Mucosa of descending colon (tissue), 3 donors: ENCODE measurements around the gene GABRR2. TPM values are rescaled to one million over a fixed set of nuclear protein-coding genes. Genes with fewer than 3 reads are reported as not detected.
A peak's percentile ranks its signal among the peaks of the same experiment; 100 is the strongest.

Experiments
- ATAC-seq: fragments of 200-7000 bp; cut with Tn5 transposase; one replicate; pipeline ENCODE4 v1.9.1; 2020; ENCODE audit warnings: mild to moderate bottlenecking, moderate library complexity
- DNase-seq, 3 donors: peaks; one replicate each; pipeline ENCODE4 v3.0.0-alpha.2; 2020
- H3K36me3 ChIP-seq: fragments of 200-600 bp; one replicate; pipeline ENCODE4 v1.8.0; 2021; ENCODE audit warnings: low read depth, mild to moderate bottlenecking
- H3K4me1 ChIP-seq: fragments of 200-600 bp; one replicate; pipeline ENCODE4 v1.8.0; 2021; ENCODE audit warnings: low read depth, mild to moderate bottlenecking
- H3K4me3 ChIP-seq: fragments of 200-600 bp; one replicate; pipeline ENCODE4 v1.8.0; 2021; ENCODE audit warnings: mild to moderate bottlenecking
- H3K9me3 ChIP-seq: fragments of 200-600 bp; one replicate; pipeline ENCODE4 v1.8.0; 2021; ENCODE audit warnings: mild to moderate bottlenecking
- intact Hi-C, 2 donors: fragments of 100-400 bp; cut with DNase I in 1 of 2; cut with micrococcal nuclease in 1 of 2; formaldehyde crosslinking; loops; one replicate each; pipeline versions ENCODE4 v1.11.0 to v1.11.1; 2022; cut with DNase I, micrococcal nuclease
- total RNA-seq, 3 donors: library from RNA; stranded (reverse); fragmentation: NEBNext Ultra II Directional in 2 of 3; extraction: Animal tissue kit (Norgen Biotek cat#: 25700) in 2 of 3; gene quantifications; one replicate each; pipeline versions ENCODE4 v1.2.1 to v1.2.4, GENCODE V29; 2021 to 2023
- TF ChIP-seq, protein P1 (sequence below): fragments of 200-600 bp; IDR thresholded peaks from one replicate; pipeline ENCODE4 v1.8.0; 2022; ENCODE audit warnings: antibody characterized with exemption, mild to moderate bottlenecking
- donor health status: DM: no; HTN: no; CAD: no; lungs with moderate emphysema.
- donor health status: DM: no; HTN: no; CAD: no.
- donor health status: DM: no; HTN: yes; CAD: no.

Gene GABRR2
- total RNA-seq, 3 donors from 2014 or later, result 0.63 to 2.4 (median 0.72) TPM

GRCh38 chr6:89255417-89255816 is 59.7 kb downstream of the GABRR2 start:
- intact Hi-C loops, result no loop called here
- no peak for DNase-seq
- ATAC-seq, result no peak
- TF ChIP-seq, protein P1, sequence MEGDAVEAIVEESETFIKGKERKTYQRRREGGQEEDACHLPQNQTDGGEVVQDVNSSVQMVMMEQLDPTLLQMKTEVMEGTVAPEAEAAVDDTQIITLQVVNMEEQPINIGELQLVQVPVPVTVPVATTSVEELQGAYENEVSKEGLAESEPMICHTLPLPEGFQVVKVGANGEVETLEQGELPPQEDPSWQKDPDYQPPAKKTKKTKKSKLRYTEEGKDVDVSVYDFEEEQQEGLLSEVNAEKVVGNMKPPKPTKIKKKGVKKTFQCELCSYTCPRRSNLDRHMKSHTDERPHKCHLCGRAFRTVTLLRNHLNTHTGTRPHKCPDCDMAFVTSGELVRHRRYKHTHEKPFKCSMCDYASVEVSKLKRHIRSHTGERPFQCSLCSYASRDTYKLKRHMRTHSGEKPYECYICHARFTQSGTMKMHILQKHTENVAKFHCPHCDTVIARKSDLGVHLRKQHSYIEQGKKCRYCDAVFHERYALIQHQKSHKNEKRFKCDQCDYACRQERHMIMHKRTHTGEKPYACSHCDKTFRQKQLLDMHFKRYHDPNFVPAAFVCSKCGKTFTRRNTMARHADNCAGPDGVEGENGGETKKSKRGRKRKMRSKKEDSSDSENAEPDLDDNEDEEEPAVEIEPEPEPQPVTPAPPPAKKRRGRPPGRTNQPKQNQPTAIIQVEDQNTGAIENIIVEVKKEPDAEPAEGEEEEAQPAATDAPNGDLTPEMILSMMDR, result no peak
- no peaks in the 10 kb centered on the region for H3K4me1 ChIP-seq
- H3K36me3 ChIP-seq, result no peaks in the 10 kb centered on the region
- H3K4me3 ChIP-seq, result no peak overlapping the region
- H3K9me3 ChIP-seq, result no peaks in the 10 kb centered on the region

DNA sequence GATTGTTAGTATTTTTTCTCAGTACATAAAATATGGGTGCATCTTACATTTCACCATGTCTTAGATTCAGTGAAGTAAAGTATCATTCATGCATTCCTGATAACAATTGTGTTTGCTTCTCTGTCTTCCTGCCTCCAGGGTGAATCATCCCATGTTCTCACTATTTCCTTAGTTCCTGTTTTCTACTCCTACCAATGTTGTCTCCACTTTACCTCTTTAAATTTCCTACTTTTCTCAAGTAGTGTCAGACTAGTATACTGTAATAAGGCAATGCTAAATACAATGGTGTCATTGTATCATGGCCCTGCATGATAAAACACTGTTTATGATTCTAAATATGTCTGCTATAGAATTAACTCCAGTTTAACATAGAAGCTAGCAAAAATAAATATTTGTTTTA is 60.5 kb downstream of the GABRR2 start:
- no peaks in the 10 kb centered on the region for H3K4me1 ChIP-seq
- ATAC-seq, result peak; percentile 53
- no peak overlapping the region for H3K4me3 ChIP-seq
- intact Hi-C loops, result no loop called here
- no peaks in the 10 kb centered on the region for H3K9me3 ChIP-seq
- TF ChIP-seq, protein P1, result no peak
- no peaks in the 10 kb centered on the region for H3K36me3 ChIP-seq
- no peak for DNase-seq

DNA sequence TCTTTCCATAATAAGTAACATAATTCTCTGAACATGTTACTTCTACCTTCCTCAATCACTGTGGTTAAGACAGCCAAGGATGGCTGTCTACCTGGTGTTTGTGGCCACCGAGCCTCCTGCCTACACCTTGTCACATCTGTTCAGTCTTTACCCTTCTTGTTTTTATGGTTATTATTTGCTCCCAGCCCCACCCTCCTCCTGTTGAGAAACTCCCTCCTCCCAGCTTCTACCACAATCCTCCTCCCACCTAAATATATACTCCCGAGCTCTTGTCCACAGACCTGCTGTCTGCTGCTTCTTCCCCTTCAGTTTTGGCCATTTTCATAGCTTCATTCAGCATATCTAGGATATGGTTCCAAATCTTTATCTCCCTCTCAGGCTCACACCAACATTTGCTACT is 62.2 kb downstream of the GABRR2 start:
- ATAC-seq, result peak; percentile 75
- no peak for DNase-seq
- H3K4me1 ChIP-seq, result no peaks in the 10 kb centered on the region
- TF ChIP-seq, protein P1, result no peak
- no peak overlapping the region for H3K4me3 ChIP-seq
- H3K36me3 ChIP-seq, result no peaks in the 10 kb centered on the region
- intact Hi-C loops, result no loop called here
- H3K9me3 ChIP-seq, result no peaks in the 10 kb centered on the region

DNA sequence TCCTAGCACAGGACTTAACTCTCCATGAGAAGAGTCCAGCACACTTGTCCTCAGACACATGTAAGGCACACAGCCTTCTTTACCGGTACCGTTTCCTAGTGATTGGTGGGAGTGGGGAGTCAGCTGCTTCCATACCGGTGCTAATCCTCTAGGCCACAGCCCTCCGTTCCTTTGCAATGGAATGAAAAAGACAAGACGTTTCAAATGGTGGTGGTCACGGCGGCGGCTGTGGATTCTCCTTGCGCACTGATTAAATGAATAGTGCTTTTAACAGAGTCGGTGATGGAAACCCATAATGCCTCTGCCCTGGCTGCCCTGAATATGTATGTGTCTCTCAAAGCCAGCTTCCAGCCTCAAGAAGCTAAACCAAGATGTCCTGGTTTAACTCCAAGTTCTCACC is 63.1 kb downstream of the GABRR2 start:
- H3K36me3 ChIP-seq, result no peaks in the 10 kb centered on the region
- no peak overlapping the region for H3K4me3 ChIP-seq
- DNase-seq (no peak), ATAC-seq (no peak)
- intact Hi-C loops, result no loop called here
- no peaks in the 10 kb centered on the region for H3K4me1 ChIP-seq
- H3K9me3 ChIP-seq, result no peaks in the 10 kb centered on the region
- TF ChIP-seq, protein P1, result no peak

GRCh38 chr6:89251170-89251569 is 63.9 kb downstream of the GABRR2 start:
- Histone ChIP-seq H3K4me1 (no peaks in the 10 kb centered on the region), H3K36me3 (no peaks in the 10 kb centered on the region), H3K9me3 (no peaks in the 10 kb centered on the region), H3K4me3 (no peak overlapping the region)
- intact Hi-C loops, result no loop called here
- ATAC-seq (no peak), DNase-seq (no peak)
- TF ChIP-seq, protein P1, result no peak

- ATAC-seq, result no peak
- H3K36me3 ChIP-seq, result no peaks in the 10 kb centered on the region
- no peak overlapping the region for H3K4me3 ChIP-seq
- no peaks in the 10 kb centered on the region for H3K4me1 ChIP-seq
- H3K9me3 ChIP-seq, result no peaks in the 10 kb centered on the region
- DNase-seq, result no peak
- intact Hi-C loops, result no loop called here
- TF ChIP-seq, protein P1, result no peak
Observed at GRCh38 chr6:89250239-89250638, 64.9 kb downstream of the GABRR2 start.
